Measurements from ENCODE around the gene KLF4. TPM values are rescaled to one million over a fixed set of nuclear protein-coding genes. Genes with fewer than 3 reads are reported as not detected.

The KLF4 gene
- 26.0 to 30.2 TPM (median 28.8 TPM) in 5 replicates for total RNA-seq (2022; extraction: Qiagen RNA extraction)

GRCh38 chr9:107489687-107490605, at the start of gene KLF4:
KLF4 (minus strand) TSS chr9:107489769; CDS start chr9:107489172, 597 bp downstream.

Other genes starting within 250 kb of the KLF4 start
- 88.2 to 116 TPM (median 108 TPM) in 5 replicates for gene RAD23B, start 206.5 kb downstream of the KLF4 start, total RNA-seq (2022; extraction: Qiagen RNA extraction)

All from A549 treated with Mapracorat at 1 μM for 4 hours (cell line).